Cerebellar cortex (tissue), 1 donor: Measurements from ENCODE around the gene PARD3.

Experiments used
- DNase-seq: peaks from one replicate; pipeline ENCODE4 v3.0.0-alpha.2; 2015; ENCODE audit warnings: low spot score

PARD3 gene

DNA sequence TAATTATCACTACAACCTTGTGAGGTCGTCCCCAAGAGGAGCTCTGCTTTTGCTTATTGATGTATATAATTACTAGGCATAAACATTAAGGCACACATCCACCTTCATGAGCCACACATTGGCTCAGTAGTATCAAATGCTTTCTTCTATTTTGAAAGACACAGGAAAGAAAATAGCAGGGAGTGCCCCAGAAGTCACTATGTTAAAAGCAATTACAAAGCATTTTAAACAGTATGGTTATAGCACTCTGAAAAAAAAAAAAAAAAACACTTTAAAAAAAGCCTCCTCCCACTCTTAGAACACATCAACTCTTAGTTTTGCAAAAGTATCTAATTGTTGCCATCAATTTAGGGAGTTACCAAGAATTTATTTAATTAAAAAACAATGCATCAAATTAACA lies 474.2 kb downstream of the PARD3 start:
- no peak for DNase-seq

DNA sequence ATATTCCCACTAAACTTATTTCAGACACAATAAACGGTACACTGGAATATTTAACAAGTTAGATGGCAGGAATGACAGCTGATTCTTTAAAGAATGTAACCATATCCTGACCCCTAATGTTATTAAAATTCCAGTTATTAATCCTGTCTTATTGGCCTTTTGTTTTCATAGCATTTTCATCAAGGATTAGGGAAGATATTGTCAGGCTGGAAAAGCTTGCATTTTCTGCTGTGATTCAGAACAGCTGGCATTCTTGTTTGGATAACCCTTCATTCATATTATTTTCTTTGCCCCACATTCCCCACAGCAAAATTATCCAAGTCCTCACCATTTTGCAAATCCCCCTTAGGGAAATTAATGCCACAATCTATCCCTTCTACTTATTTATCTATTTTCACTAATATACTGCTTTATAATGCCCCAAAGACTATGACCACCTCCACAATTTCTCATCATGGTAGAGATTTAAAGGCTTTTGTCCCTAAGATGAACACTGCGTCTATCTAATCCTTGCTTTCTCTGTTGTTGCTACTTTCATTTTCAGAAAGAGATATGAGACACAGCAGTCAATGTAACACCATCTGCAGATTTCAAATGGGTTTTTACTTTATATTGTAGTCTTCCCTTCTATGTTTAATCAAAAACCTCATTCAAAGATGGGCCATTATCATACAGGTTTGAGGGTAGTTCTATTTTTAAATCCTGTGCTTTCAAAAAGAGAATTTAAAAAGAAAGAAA lies 475.1 kb downstream of the PARD3 start:
- no peak for DNase-seq

DNA sequence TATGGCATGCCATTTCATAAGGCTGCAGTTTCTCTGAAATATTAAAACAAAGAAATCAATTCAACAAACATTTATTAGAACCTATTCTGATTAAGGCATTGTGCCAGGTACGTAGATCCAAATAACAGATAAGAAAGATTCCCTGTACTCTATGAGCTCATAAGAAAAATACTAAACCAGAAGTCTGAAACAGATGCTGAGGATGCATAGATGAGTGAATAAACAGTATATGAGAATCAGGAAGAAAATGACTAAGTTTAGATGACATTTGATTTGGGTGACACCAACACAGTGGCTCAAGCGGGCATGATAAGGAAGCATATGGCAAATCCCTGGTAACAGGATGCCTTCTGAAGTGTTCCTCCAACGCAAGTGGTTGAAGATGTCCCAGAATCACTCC lies 477.2 kb downstream of the PARD3 start:
- no peak for DNase-seq

DNA sequence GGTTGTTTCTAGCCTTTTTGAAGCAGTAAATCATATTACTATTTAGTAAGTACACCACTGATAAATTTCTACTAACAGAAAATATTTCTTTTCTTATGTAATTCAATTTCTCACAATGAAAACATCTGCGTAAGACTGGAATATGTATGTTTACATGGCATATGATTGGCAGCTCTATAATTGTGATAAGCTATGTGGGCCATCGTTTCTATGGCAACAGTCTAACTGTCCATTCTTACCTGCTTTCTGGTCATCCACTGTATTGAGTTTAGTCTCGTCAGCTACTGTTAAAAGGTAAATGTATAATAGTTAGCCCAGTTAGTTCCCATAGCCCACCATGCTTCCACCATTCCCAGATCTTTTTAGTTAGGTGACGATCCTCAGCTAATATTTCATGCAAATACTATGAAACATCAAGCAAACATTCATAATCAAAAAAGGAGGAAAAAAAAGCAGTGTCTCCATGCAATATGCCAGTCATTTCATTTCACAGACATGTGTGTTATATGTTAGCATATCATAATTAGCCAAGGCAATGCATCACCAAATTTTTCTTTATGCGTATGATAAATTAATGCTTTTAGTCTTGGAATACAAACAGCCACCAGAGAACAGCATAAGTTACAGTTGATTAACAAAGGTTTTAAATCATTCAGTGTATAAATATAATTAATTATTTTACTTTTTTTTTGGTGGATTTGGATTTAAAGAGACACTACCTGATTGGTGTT lies 479.0 kb downstream of the PARD3 start:
- DNase-seq = no peak

DNA sequence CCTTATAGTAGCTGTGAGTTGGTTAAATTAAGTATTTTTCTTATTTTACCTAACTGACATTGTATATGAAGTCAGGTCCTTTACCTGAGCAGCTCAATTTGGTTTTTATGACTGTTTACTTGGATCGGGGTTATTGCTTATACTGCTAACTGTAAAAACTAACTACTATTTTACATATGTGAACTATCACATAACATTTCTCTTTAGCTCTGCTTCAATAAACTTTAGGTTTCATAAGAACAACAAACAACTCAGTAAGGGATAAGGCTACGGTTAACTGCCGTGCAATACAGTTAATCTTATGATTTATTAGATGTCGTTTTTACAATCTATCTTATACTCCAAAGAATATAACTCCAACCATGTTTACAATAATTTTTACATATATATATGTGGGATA lies 480.2 kb downstream of the PARD3 start:
- no peak for DNase-seq

DNA sequence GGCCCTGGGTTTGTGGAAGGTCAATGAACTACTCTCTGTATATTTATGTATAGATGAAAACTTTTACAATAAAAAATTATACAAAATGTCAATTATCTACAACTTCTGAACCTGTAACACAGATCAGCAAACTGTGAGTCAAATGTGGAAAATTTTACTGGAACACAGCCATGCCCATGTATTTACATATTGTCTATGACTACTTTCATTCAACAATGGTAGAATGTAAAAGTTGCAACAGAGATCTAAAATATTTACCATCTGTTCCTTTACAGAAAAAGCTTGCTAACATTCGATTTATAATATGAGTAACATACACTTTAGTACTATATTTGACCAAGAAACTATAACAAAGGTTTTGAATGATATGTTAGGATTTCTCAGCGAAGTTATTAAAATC lies 481.6 kb downstream of the PARD3 start:
- DNase-seq = no peak

DNA sequence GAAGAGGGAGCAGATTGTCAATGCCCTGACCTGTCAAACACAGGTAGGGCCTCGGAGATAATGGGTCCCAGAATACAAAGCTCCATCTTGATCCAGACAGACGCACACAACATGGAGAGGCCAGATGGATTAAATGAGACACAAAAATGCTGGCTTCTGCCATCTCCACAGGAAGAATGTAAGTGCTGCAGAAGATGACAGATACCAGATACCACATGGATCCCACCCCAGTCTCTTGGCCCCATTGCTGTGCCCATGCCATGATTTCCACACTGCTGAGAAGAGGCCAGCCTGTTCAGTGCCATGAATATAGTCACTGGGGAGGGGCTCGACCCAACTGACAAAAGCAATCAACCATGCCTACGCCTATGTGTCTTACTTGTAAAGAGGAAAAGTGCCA lies 487.9 kb downstream of the PARD3 start:
- no peak for DNase-seq

DNA sequence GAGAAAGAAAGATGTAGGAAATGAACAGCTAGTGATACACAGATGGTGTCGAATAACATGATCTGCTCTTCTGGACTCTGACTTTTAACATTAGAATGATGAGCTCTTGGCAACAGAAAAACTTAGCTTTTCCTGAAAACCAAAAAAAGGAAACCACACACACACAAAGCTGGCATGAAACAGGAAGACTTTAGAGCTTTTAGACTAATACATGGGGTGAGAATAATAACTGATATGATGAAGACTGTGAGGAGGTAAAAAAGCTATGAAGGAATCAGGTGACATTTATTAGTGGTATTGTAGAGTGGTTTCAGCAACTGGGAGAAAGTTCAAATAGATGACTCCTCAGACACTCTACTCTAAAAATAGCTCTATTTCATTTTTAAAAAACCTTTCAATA lies 491.9 kb downstream of the PARD3 start:
- DNase-seq = no peak

DNA sequence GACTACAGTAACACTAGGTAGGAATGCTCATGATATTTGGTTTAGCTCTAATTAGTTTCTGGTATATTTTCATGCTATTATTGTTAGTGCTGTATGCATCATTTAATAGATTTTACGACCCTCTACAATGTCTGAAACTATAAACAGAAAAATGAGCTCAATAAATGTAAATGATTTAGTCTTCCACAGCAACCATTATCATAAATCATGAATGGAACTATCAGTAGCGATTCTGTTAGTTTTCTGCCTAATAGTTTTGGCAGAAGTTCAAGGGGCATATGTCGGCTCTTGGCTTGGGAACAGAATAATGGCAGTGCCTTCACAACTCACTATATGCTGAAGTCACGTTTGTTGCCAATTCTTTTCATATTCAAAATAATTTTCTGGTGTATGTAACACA lies 494.8 kb downstream of the PARD3 start:
- no peak for DNase-seq

DNA sequence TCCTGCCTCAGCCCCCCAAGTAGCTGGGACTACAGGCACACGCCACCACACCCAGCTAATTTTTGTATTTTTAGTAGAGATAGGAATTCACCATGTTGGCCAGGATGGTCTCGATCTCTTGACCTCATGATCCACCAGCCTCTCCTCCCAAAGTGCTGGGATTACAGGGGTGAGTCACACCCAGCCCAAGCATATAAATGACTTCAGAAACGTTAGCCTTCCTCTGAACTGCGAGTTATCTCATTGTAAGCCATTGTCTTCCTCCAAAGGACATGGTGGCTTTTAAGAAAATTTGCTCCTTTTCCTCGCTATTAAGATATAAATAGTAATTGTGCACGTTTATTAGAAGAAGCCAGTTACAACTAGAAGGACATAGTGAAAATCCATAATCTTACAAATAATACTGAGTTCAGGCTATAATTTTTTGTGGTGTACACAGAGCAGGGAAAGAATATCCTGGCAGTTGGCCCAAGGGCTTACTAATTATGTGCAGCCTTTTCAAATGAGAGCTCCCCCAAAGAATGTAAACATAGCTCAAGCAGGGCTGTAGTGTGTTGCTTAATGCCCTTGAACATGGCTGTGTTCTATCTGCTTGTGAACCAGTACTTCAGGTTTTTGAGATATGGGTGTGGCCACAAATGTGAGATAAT lies 495.8 kb downstream of the PARD3 start:
- DNase-seq = no peak

DNA sequence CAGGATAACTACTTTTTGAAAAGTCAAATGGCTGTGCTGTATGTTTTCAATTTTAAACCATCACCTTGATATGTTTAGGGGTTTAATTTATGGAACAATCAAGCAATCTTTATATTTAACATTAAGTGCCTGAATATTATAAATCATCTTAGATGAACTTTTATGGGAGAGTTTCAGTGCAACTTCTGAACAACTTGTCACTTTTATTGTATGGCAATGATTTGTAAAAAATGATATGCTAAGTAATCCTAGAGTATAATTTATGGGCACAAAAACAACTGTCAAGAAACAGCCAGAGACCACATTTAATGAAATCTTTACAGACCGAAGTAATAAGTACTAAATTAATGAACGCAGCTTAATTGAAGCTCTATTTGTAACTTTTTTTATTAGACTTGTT lies 498.9 kb downstream of the PARD3 start:
- DNase-seq = no peak

DNA sequence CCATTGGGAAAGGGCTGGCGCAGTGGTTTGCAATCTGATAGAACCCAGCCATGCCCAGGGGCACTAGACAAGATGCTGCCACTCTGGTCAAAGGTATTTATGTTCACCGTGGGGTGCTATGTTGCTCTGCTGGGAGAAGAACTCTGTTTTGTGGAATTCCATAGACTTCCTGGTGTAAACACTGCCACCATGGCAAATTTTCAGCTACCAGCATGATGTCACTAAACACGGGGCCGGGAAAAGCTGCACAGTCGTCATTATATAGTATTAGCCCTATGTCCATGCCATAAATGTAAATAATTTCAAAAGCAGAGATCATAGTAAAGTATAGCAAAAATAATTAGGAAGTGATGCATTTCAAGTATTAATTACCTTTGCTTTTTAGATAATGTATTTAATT lies 500.6 kb downstream of the PARD3 start:
- no peak for DNase-seq

DNA sequence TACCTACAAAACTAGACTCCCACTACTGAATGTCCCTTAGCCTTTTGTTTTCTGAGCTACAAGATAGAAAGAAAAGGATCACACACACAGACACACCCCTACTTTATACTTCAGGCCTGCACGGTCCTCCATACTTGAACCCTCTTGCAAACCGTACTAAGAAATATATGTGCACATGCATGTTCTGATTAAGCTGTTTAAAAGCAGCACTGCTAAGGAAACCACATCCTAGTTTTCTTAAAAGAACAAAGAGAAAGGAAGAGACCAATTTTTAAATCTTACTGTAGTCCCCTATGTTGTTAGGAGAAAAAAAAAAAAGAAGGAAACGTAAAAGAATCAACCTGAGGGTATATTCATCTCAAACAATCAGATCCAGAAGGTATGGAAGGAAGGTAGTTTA lies 501.2 kb downstream of the PARD3 start:
- DNase-seq = no peak

DNA sequence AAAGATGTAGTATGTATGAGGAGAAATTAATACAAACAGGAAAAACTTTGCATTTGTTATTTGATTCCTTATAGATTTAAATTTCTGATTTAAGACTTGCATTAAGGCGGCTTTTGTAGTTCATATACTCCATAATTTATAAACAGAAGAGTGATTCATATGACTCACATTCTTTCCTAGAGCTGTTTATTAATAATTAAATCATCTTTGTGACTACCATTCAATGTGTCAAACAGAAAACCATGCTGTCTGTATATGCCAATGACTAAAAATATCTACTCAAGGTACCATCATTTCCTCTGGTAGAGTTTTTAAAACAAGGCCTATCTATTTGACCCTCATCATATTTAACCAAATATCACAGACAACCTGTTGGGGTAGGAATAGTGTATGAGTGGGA lies 501.7 kb downstream of the PARD3 start:
- no peak for DNase-seq

DNA sequence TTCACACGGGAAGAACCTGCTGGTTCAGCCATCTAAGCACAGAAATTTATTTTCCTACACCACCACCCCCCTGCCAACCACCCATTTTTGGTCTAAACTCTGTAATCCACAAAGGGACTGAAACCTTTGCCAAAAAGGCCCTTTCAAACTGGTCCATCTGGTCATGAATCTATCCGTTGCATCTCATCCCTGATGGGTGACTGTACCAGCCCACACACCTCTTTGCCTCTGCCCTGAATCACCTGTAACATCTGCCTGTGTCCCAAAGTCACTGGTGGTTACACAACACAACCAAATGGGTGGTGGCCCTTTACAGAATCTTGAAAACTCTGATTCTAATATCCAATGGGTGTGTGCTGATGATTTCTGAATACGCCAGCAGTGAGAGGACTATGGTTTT lies 503.4 kb downstream of the PARD3 start:
- DNase-seq = no peak

DNA sequence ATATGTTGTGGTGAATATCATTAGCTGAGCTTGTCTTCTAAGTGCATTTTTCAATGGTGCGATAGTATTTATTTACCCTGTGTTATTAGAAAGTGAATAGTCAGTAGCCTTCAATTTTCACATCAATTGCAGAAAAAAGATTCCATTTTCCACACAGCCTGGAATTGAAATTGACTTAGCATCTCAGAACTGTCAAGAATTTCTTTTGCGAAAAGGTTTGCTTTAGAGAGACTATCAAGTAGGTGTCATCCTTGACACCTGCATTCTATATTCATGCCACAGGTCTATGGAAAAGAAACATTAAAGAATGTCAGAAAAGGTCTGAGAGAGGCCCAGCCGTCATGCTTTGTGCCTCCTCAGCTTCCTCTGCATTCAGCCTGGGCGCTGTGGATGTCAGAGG lies 504.9 kb downstream of the PARD3 start:
- no peak for DNase-seq

DNA sequence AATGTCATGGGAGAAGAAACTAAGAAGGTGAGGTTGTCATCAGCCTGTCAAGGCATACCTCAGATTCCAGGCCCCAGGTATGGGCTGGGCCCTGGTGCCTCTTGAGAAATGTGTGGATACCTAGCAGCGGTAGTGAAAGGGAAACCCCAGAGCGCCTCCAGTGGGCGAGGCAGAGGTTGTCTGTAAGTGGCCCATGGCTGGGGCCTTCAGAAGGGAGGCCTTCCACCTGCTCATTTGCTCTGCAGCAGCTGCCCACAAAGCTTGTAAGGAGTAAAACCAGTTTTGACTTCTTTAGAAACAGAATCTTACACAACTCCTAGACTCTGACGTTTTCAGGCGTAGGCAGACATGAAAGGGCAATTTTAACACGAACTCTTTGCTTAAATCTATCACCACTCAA lies 509.9 kb downstream of the PARD3 start:
- DNase-seq = no peak

DNA sequence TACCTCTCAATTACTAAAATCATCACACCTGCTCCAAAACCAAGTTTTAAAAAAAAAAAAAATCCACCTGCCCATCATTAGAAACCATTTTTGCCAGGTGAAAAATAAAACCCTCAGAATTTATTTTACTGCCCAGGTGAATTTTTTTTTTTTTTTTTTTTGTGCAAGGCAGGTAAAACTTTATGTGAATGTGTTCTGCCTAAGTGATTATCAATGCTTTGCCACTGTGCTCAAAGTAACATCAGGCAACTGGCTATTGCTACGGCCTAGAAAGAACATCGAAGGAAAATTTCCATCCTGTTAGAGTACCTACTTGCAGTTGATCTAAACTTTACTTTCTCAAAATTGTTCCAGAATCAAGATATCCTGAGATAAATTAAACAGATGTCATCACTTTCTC lies 512.1 kb downstream of the PARD3 start:
- no peak for DNase-seq

DNA sequence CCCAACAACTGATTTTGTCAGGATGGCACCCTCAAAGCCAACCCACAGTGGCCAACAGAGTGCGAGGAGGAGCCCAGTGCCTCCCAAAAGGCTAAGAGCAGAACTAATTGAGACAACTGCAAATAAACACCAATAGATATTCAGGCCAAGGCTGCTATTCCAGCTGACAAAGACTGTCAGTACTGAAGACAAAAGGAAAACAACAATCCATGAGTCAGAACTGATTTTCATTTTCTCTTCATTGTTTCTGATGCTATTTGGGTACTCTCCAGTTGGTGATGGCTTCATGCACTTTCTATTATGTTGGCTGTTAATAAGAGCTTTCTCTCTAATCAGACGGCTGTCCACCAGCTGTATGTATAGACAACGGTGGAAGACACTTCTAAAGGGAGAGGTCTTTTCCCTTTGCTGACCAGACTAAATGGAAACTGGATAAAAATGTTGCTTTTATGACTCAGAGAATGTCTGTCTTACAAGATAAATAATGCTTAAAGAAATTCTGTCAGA lies 515.9 kb downstream of the PARD3 start:
- no peak for DNase-seq

DNA sequence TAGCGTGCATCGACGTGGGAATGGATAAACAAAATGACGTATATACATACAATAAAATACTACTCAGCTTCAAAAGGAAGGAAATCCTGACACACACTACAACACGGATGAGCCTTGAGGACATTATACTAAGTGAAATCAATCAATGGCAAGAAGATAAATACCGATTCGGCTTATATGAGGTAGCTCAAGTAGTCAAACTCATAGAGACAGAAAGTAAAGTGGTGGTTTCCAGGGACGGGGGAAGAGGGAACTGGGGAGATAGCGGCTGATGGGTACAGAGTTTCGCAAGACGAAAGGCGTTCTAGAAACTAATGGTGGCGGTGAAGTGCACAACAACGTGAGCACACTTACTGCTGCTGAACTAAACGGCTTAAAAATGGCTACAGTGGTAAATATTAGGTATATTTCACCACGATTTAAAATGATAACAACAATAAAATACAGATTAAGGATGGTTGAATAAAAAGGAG lies 516.7 kb downstream of the PARD3 start:
- DNase-seq = no peak

DNA sequence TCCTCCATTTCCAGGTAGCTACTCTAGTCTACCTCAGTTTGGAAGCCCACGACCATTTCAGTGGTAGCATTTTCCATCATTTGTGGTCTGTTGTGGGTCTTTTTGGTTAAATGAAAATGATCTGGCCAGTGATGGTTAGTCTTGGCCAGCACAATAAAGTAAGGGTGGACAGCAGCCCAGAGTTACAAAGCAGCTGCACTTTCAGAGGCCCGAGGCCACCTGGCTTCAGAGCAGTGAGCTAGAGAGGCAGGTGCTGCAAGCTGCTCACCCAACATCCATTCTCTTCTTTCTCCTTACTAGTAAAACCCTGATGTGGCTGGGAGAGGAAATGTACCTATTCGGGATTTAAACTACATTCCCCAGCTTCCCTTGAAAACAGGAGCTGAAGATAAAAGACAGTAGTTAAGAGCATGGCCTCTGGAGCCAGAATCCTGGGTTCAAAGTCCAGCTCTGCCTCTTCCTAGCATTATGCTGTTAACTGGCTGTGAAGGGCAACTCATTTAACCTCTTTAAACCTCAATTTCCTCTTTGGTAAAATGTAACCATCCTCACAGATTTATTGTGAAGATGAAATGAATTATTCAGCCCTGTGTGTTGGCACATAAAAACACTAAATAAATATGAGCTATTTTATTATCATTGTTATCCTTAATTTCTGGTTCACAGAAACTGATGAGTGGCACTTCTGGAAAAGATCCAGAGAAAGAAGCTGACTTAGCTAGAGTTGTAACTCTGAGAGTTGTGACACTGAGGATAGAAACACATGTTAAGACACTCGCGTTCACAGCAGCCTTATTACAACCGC lies 517.4 kb downstream of the PARD3 start:
- DNase-seq = no peak

DNA sequence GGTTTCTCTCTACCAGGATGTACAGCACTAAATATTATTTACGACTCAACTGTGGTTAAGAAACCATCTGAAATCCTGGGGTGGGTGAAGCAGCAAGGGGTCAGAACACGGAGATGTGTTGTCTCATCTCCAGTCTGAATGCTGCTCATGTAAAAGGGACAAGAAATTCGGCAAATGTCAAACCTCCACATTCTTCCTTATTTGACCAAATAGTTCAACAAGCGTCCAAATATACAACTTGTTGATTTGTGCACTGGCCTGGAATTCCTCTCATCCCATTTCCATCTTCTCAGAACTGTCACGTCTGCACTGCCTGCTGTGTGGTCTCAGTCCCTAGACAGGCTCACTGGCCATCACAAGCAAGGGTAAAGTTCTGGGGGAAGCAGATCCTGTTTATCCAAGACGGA lies 520.0 kb downstream of the PARD3 start:
- no peak for DNase-seq
